ENCODE measurements around the gene VARS2. TPM values are rescaled to one million over a fixed set of nuclear protein-coding genes. Genes with fewer than 3 reads are reported as not detected.

Gene VARS2
- total RNA-seq, 1 experiment from 2014 or later, result 18.8 TPM

GRCh38 chr6:30884521-30885480 is 29.2 kb upstream of the VARS2 start:
- DNase-seq (ENCODE audit: low read depth), result peak; percentile 66

- peak; percentile 43 for DNase-seq (ENCODE audit: low read depth)
Observed at GRCh38 chr6:30885481-30885998, 28.5 kb upstream of the VARS2 start.

- peak; percentile 89 for DNase-seq (ENCODE audit: low read depth)
Observed at GRCh38 chr6:30885999-30886896, 27.8 kb upstream of the VARS2 start.

- DNase-seq (ENCODE audit: low read depth), result no peak
Observed at GRCh38 chr6:30886897-30887255, 27.2 kb upstream of the VARS2 start.

GRCh38 chr6:30887901-30888815 is 25.9 kb upstream of the VARS2 start:
- peak; percentile 71 for DNase-seq (ENCODE audit: low read depth)

GRCh38 chr6:30888816-30889495 is 25.1 kb upstream of the VARS2 start:
- DNase-seq (ENCODE audit: low read depth), result no peak

GRCh38 chr6:30889496-30889885 is 24.5 kb upstream of the VARS2 start:
- no peak for DNase-seq (ENCODE audit: low read depth)

- no peak for DNase-seq (ENCODE audit: low read depth)
Observed at GRCh38 chr6:30889921-30890645, 24.0 kb upstream of the VARS2 start.

GRCh38 chr6:30890646-30891449 is 23.2 kb upstream of the VARS2 start:
- DNase-seq (ENCODE audit: low read depth), result no peak

- DNase-seq (ENCODE audit: low read depth), result no peak
Observed at GRCh38 chr6:30891450-30891723, 22.7 kb upstream of the VARS2 start.

GRCh38 chr6:30891816-30892538 is 22.1 kb upstream of the VARS2 start:
- DNase-seq (ENCODE audit: low read depth), result no peak

GRCh38 chr6:30893001-30893591 is 20.9 kb upstream of the VARS2 start:
- no peak for DNase-seq (ENCODE audit: low read depth)

- DNase-seq (ENCODE audit: low read depth), result no peak
Observed at GRCh38 chr6:30893666-30894065, 20.4 kb upstream of the VARS2 start.

- no peak for DNase-seq (ENCODE audit: low read depth)
Observed at GRCh38 chr6:30894381-30894780, 19.7 kb upstream of the VARS2 start.

GRCh38 chr6:30894935-30895334 is 19.1 kb upstream of the VARS2 start:
- DNase-seq (ENCODE audit: low read depth), result no peak

- no peak for DNase-seq (ENCODE audit: low read depth)
Observed at GRCh38 chr6:30895343-30895742, 18.7 kb upstream of the VARS2 start.

- no peak for DNase-seq (ENCODE audit: low read depth)
Observed at GRCh38 chr6:30896541-30896940, 17.5 kb upstream of the VARS2 start.

- no peak for DNase-seq (ENCODE audit: low read depth)
Observed at GRCh38 chr6:30897882-30898281, 16.2 kb upstream of the VARS2 start.

Data from Daoy (cell line).